HG02763 (cell line): ENCODE data around the gene GRB2.
"Not testable (repeated sequence)": the region's sequence is repeated elsewhere in the genome, so short reads cannot be mapped to it uniquely, and the experiment has no call there.

Experiments used
- ATAC-seq: cut with Tn5 transposase; IDR thresholded peaks from one replicate; pipeline ENCODE4 v1.9.1; 2021; ENCODE audit warnings: mild to moderate bottlenecking, moderate library complexity; ENCODE audit not compliant: unreplicated experiment

GRB2 gene

DNA sequence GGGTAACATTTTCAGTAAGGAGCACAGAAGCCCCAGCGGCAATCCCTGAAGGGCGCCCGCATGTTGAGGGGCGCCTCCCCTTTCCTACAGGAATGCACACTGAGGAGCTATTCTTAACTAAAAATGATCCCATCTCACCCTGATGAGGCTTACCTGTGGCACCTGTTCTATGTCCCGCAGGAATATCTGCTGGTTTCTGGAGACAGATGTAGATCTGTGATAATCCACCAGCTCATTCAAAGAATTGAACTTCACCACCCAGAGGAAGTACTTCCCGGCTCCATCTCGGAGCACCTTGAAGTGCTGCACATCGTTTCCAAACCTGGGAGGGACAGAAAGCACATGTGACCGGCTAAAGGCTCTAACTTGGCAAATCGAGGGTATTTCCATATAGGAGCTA lies 84.0 kb downstream of the GRB2 start:
- no peak for ATAC-seq

DNA sequence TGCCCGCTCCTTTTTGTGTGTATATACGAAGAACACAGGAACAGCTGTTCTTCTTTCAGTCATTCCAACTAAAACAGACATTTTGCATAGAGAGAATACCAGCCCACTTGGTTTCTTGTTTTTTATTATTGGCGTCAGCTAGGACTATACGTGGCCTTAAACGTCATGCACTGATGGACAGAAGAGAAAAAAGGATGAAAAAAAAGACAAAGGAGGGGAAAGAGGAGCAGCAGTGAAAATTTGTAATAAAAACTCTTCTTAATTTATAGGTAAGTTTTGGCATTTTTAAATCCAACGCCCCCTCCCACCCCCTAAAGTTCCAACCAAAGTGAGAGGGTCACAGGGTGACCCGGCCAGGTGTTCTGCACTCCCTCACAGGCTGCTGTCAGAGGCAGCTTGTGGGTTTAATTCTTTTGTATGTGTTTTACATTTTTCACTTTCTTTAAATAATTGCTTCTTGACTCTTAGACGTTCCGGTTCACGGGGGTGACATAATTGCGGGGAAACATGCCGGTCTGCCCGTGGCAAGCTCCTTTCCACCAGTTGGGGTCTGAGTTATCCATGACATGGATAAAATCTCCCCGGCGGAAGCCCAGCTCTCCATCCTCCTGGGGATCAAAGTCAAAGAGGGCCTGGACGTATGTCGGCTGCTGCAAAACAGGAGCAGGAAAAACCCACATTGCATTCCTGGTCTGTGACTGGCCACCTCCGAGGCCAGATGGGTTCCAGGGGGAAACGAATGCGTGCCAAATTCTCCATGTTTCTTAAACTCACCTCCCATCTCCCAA lies 85.4 kb downstream of the GRB2 start:
- ATAC-seq: peak; percentile 46

DNA sequence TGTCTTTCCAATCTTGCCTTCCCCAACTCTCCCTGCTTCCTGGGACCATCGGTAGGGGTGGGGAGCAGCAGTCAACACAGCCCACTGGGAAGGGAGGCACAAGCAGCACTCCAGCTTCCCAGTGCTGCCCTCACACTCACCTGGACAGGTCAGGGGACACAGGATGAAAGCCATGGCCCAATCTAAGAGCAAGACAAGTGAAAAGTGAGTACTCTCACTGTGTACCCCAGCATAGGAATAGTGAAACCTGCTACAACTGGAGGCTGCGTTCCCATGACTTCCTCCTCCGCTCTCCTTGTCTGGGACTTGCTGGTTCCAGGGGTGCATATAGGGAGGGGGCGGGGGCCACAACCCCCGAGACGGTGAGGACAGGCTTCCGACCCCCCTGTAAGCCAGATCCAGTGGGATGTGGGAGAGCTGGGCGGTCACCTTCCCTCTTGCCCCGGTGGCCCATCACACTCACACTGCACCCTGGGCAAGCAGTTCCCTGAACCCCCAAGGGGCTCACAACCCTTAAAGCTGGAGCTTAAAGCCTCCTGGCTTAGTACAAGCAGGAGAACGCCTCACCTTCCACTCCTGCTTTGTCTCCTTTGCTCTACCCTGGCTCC lies 86.8 kb downstream of the GRB2 start:
- ATAC-seq: no peak

DNA sequence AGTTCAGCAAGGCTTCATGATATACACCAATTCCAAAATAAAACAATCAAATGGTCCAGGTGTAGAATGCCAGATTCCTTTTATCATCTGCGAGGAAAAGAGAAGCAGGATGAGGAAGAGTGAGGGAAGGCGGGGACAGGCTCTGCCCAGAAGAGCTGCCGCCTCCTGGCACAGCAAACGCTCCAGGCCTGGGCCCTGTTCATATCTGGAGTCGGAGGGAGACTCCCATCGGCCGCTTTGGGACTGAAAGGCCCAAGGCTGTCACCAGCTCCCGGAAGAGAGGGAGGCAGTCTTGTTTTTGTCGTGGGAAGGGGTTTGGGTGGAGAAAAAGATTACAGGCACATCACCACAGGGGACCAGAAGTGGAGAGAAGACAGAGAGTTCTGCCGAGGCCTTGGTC lies 87.3 kb downstream of the GRB2 start:
- no peak for ATAC-seq

DNA sequence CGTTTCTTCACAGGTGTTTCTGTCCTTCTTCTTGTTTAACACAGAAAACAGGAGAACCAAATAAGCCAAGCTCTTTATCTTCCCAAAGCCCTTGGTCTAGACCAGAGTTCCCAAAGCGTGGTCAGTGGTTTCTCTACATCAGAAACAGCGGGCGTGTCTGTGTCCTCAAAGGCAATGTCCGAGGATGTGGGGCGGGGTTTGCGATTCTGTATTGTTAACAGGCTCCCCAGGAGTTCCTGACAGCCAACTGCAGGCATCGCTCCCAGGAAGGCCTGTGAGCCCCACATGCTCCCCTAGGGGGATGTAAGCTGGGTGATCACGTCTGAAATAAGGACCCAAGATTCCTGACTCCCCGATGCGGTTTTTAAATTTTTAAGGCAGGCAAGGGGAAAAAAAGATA lies 87.8 kb downstream of the GRB2 start:
- ATAC-seq: no peak

DNA sequence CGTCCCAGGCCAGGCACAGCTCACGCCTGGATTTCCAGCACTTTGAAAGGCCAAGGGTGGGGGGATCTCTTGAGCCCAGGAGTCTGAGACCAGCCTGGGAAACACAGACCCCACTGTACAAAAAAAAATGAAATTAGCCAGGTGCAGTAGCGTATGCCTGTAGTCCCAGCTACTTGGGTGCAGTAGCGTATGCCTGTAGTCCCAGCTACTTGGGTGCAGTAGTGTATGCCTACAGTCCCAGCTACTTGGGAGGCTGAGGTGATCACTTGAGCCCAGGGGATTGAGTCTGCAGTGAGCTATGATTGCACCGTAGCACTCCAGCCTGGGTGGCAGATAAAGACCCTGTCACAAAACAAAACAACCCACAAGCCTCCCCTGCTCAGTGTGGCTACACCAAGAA lies 89.2 kb downstream of the GRB2 start:
- no peak for ATAC-seq

DNA sequence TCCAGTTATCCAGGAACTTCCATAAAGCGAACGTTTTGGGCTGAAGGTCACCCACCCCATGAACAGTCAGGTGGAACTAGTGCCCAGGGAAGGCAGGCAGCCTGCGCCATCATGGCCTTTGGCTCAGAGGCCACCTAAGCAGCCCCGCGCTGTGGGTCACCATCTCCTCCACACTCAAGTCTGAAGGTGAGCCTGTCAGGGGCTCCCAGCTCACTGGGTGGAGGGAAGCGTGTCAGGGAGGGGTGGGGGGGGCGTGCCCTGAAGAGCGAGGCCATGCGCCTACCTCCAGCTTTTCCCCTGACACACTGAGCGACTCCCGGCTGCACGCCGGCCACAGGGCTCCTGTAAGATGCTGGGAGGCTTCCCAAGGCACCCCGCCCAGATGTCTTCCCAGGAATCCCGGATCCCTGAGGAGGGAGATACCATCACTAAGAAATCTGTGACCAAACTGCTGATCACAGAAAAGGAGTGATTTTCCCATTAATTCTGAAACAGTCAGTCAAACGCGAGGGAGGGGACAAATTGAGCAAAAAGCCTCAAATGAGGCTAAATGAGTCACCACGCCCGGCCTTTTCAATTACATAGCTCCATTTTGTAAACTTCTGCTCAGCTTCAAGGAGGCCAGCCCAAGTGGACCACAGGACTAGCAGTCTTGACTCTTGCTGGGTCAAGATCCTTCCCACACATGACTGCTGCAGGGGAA lies 89.8 kb downstream of the GRB2 start:
- no peak for ATAC-seq

DNA sequence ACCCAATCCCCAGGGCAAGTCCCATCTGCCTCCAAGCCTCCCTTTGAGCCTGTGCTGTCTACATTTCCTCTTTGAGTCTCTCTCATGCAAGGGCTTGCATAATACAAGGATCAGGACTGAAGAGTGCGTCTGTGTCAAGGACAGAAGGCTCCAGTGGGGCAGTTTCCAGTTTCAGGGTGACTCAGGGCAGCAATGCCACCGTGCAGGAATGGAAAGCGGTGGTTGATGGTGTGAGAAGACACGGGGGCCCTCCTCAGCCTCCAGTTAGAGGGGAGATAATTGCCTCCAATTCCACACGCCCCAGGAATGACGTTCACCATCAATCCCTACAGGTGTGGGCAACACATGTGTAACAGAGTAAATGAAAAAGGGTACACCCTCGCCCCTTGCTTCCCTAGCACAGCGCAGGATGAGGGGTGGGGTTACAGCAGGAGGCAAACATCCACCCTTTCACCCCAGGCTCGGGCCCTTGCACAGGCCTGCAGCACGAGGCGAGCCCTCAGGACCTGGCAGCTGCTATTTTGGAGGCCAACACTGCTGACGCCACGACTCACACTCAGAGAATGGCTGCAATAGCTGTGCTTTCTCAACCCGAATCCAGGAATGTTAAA lies 91.4 kb downstream of the GRB2 start:
- no peak for ATAC-seq

DNA sequence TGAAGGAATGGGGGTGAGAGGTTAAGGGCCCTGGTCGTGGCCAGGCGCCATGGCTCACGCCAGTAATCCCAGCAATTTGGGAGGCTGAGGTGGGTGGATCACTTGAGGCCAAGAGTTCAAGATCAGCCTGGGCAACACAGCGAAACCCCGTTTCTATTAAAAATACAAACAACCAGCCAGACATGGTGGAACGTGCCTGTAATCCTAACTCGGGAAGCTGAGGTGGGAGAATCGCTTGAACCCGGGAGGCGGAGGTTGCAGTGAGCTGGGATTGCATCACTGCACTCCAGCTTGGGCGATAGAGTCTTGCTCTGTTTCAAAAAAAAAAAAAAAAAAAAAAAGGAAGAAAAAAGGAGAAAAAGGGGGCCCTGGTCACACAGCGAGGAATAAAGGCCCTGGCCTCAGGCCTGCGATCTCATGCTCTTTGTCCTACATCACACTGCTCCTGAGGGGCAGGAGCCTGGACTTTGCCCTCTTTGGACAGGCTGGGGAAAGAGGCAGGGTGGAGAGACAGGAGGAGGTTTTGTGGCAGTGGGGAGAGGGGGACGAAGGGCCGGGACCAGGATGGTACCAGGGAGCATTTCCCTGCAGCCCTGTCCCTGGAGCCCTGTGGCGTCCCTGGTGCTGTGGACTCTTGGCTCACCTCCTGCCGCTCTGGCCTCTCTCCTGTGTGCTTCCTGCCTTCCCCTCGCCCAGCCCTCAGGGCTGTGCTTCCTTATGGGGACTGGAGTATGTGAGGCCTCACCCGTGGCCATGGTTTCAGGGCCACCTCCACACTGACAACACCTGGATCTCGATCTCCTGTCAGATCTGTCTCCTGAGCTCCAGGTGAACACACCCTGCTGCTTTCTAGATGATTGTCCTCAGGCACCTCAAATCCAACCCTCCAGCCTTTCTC lies 96.5 kb downstream of the GRB2 start:
- ATAC-seq: no peak

DNA sequence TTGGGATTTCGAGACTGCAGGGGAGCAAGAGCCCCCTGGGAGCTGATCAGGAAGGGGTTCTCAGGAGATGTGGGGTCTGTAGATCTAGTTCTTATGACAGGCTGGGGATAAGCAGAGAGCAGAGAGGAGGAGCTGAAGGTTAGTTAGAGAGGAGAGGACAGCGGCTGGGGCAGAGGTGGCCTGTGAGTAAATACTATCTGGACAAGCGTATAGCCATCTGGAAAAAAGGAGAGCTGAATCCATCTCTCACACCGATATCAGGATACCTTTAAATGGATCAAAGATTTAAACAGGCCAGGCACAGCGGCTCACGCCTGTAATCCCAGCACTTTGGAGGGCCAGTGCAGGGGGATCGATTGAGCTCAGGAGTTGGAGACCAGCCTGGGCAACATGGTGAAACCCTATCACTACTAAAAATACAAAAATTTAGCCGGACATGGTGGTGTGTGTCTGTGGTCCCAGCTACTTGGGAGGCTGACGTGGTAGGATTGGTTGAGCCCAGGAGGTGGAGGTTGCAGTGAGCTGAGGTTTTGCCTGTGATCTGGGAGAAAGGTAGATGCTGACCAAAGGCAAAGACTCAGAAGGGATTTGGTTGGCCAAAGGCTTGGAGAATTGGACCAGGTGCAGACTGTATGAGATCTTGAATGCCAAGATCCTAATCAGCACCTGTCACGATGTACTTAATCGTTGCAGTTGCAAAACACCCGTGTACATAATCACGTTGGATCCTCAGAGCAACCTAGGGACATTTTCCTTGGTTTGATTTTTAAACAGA lies 97.3 kb downstream of the GRB2 start:
- no peak for ATAC-seq

DNA sequence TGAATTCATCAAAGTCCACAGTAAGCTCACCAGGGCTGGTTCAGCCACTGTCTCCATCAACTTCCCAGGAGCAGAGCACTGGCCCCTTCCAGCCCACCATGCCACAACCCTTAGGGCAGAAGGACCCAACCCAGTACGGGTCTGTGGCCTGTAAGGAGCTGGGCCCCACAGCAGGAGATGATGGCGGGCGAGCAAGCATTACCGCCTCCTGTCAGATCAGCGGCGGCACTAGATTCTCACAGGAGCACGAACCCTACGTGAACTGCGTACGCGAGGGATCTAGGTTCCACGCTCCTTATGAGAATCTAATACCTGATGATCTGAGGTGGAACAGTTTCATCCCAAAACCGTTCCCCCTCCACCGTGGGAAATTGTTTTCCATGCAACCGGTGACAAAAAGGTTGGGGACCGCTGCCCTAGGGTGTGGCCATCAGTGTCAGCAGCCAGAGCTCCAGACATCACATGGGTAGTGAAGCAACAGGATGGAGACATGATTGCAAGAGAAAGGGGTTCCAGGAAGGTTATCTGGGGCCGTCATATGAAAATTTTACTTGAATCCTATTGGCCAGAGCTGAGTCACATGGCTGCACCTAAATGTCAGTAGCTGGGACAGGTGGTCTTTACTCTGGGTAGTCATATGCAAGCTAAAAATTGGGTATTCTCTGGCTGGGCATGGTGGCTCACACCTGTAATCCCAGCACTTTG lies 103.8 kb downstream of the GRB2 start:
- no peak for ATAC-seq

DNA sequence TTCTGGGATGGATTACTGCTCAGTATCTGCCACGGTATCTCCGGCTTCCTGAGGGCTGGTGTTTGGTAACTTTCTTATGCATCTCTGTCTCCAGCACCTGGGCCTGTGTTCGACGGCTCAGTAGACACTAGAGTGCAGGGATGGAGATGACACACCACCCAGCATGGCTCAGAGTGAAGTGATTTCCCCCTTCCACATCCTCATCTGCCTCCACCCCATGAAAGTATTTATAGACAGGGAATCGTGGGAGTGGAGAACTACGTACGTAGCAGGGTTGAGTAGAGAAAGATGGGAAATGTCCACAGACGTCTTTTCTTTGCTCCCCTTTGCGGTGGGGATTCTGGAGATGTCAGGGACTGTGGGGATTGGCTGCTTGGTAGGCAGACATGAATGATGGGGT lies 104.4 kb downstream of the GRB2 start:
- no peak for ATAC-seq

DNA sequence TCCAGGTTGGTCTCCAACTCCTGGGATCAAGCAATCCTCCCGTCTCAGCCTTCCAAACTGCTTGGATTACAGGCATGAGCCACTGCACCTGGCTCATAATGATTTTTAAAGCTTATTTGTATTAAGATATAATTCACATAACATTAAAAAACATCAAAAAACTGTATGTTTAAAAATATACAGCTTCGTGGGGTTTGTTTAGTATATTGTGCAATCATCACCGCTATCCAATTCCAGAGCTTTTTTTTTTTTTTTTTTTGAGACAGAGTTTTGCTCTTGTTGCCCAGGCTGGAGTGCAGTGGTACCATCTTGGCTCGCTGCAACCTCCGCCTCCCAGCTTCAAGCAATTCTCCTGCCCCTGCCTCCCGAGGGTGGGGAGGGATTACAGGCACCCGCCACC lies 105.2 kb downstream of the GRB2 start:
- ATAC-seq: no peak

DNA sequence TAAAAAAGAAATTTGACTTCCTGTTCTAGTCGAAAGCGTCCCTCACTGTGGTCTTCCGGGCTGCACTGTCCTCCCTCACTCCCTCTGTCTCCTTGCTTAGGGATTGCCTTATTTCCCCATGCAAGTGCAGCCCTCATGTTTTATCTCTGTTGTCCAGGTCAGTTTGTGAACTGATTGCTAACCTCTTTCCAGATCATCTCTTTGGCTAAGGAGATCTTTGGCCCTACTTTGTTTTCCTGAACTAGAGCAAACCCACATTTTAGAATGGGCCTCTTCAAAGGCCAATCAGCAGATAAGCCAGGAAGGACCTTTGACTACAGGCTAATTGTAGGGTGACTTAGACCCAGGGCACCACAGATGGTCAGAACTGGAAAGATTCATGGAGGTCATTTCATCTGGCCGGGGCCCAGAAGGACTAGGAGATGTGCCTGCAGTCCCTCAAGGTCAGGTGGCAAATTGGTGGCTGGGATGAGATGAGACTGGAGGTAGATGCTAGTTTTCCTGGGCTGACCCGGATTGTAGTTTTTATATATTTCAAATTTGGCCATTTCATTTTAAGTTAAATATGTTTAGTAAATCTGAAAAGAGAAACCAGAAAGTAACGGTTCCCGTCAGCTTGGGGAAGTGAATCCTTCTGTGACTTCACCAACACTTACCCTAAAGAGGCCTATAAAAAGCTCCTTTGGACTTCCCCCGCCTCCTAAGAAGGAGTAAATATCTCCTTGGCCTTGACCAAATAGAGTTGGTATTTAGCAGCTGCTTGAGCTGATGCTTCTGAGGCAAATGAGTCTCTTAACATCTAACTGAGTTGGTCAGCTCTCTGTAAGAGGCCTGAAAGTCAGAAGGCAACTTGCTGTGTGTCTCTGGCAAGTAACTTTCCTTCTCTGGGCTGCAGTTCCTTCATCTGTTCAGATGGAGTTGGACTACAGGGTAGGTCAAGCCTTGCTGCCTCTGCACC lies 110.0 kb downstream of the GRB2 start:
- peak; percentile 70 for ATAC-seq

DNA sequence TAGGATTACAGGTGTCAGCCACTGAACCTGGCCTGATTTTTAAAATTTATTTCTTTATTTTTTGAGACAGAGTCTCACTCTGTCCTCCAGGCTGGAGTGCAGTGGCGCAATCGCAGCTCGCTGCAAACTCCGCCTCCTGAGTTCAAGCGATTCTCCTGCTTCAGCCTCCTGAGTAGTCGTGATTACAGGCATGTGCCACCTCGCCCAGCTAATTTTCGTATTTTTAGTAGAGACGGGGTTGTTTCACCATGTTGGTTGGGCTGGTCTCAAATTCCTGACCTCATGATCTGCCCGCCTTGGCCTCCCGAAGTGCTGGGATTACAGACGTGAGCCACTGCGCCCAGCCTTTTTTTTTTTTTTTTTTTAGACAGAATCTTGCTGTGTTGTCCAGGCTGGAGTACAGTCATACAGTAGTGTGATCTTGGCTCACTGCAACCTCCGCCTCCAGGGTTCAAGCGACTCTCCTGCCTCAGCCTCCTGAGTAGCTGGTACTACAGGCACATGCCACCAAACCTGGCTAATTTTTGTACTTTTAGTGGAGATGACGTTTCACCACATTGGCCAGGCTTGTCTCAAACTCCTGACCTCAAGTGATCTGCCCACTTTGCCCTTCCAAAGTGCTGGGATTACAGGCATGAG lies 112.5 kb downstream of the GRB2 start:
- ATAC-seq: not testable (repeated sequence)

DNA sequence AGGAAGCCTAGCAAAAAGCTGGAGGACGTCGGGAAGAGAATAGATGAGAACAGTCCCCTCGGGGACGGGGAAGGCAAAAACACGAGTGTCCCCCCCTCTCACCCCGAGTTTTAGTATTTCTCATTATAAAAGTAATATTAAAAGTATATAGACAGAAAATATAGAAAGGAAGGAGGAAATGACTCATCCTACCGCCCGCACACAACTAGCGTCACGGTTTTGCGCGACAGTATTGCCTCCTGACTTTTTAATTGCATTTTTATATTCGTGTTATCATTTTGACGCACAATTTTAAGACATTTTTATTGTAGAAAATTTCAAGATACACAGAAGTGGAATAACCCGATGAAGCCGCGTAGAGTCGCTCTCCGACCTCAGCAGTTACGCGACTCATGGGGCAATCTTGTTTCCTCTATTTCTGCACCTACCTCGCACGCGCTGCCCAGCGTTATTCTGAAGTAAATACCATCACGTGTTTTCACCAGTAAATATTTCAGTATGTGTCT lies 115.6 kb downstream of the GRB2 start:
- no peak for ATAC-seq

DNA sequence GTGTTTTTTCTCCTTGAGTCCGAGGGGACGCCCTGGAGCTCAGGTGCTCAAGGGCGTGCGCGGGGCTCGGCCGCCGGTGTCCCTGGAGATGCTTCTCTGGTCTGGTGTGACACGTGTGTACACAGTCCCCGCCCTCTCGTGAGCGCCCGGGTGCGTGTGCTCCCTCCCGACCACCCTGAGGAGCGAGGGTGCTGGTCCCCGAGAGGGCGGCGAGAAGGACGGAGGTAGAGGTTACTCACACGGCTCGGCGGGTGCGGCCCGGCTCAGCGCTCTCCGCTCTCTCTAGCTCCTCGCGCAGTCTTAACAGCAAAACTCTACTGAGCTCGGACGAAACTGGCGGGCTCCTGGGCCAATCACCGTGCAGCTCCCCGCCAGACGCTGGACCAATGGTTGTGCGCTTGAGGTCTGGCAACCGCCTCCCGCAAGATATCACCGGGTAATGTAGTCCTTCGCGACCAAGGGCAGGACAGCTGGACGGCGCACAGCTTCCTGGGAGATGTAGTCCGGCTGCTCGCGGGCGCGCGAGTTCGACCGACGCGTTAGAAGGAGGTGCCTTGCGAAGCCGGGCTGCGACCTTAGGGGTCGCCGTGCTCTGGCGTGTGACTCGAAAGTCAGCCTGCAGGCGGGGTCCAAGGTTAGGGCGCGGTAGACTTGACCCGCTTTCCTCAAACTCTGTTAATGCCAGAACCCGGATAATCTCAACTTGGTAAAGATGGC lies 116.2 kb downstream of the GRB2 start, which contains the start of gene SLC25A19:
SLC25A19 (minus strand) TSS at position 319 of the 717 bp plus-strand sequence. CDS start 2,669 bp downstream, outside the sequence.
- ATAC-seq: peak; percentile 88
